ENCODE data around the gene MBNL1. TPM values are rescaled to one million over a fixed set of nuclear protein-coding genes. Genes with fewer than 3 reads are reported as not detected.

The MBNL1 gene
- total RNA-seq, 1 experiment from 2014 or later = 200 TPM

- Histone ChIP-seq H3K4me2 (ENCODE audit: low read length) (no peak overlapping the region), H2AFZ (ENCODE audit: low read depth, low read length, poor library complexity, severe bottlenecking) (no peak overlapping the region), H3K79me2 (ENCODE audit: insufficient read depth, low read length) (no peaks in the 10 kb centered on the region), H3K27me3 (ENCODE audit: insufficient read depth, low read length) (no peaks in the 10 kb centered on the region), H4K20me1 (ENCODE audit: insufficient read depth) (no peaks in the 10 kb centered on the region), H3K9ac (ENCODE audit: low read length) (no peak overlapping the region), H3K4me3 (replicated peaks in 1 of 2; ENCODE audit: low read depth in 1 of 2, low read length in 2 of 2) (no peak overlapping the region), H3K4me1 (ENCODE audit: control insufficient read depth in 1 of 2, insufficient read depth in 2 of 2, low read length in 2 of 2) (no peaks in the 10 kb centered on the region), H3K27ac (ENCODE audit: low read depth, low read length) (no peak overlapping the region), H3K36me3 (ENCODE audit: control insufficient read depth in 1 of 2, insufficient read depth in 2 of 2, low read length in 2 of 2) (no peaks in the 10 kb centered on the region), H3K9me2 (ENCODE audit: insufficient read depth) (no peaks in the 10 kb centered on the region), H3K9me3 (ENCODE audit: control insufficient read depth in 1 of 2, insufficient read depth in 1 of 2, low read depth in 1 of 2, low read length in 2 of 2) (peaks cover 0 to 3% of the 10 kb centered on the region in 2 experiments; a peak in 1 of 4 replicates)
- no TSS peak for BruUV-seq (replicated peaks)
- no peak for DNase-seq (ENCODE audit: low read depth, low spot score)
- RAD21 ChIA-PET (ENCODE audit: low non-redundant PET in 1 of 2, low total read pairs in 2 of 2, uncharacterized antibody in 2 of 2, unreplicated experiment in 2 of 2) = no interaction called here
- TF ChIP-seq EZH2 (IDR thresholded peaks at IDR 0.05) = no peak
- TF ChIP-seq FOSL1 (IDR thresholded peaks at IDR 0.05; ENCODE audit: low read depth) = no peak
- no peak for TF ChIP-seq YY1 (IDR thresholded peaks at IDR 0.05; ENCODE audit: extremely low read depth, insufficient replicate concordance, low read depth, low read length)
- no peak for TF ChIP-seq CEBPB (IDR thresholded peaks at IDR 0.05; ENCODE audit: low read depth)
- no peak for TF ChIP-seq POLR2A (IDR thresholded peaks at IDR 0.05; ENCODE audit: borderline replicate concordance, extremely low read depth, insufficient read depth, insufficient read length)
- no peak for TF ChIP-seq CBX3 (IDR thresholded peaks at IDR 0.05; ENCODE audit: low read depth)
- no peak for TF ChIP-seq MAX (IDR thresholded peaks at IDR 0.05)
- no peak for TF ChIP-seq EZH2phosphoT487 (IDR thresholded peaks at IDR 0.05; ENCODE audit: borderline replicate concordance)
- TF ChIP-seq EGR1 (IDR thresholded peaks at IDR 0.05; ENCODE audit: low read depth) = no peak
- TF ChIP-seq ZBTB33 (IDR thresholded peaks at IDR 0.05; ENCODE audit: extremely low read depth, insufficient replicate concordance, low read length) = no peak
- TF ChIP-seq REST (IDR thresholded peaks at IDR 0.05; ENCODE audit: low read depth) = no peak
- TF ChIP-seq CTCF (IDR thresholded peaks at IDR 0.05 in 2 of 3, conservative IDR thresholded peaks at IDR 0.05 in 1 of 3; ENCODE audit: borderline replicate concordance in 1 of 3, insufficient read depth in 1 of 3, low read depth in 2 of 3, low read length in 2 of 3) = no peak
- no peak for TF ChIP-seq ZNF274 (IDR thresholded peaks at IDR 0.05; ENCODE audit: low read depth, low read length)
- CTCF ChIA-PET = no interaction called here
- no peak for ATAC-seq
- POLR2A ChIA-PET = no interaction called here
- intact Hi-C loops (cut with micrococcal nuclease) = no loop called here
Observed at GRCh38 chr3:152477422-152477821, 208.7 kb downstream of the MBNL1 start.
